Endothelial cell of umbilical vein (primary cell): ENCODE data around the gene OR1J1. TPM values are rescaled to one million over a fixed set of nuclear protein-coding genes. Genes with fewer than 3 reads are reported as not detected.

Experiments
- BruUV-seq: library from RNA; stranded (reverse); fragments of 400-500 nt; replicated peaks from 2 replicates; lab custom pipeline; 2021; lab: Mats Ljungman, UMichigan
- CTCF ChIA-PET: fragments of 300-600, 350-600 bp; sonication (Branson Sonifier 250); formaldehyde crosslinking; loops from one replicate; lab custom pipeline; 2021; ENCODE audit warnings: antibody characterized with exemption, inconsistent platforms; lab: Charles Lee
- POLR2A ChIA-PET: fragments of 300-600, 350-600 bp; sonication (Branson Sonifier 250); formaldehyde crosslinking; loops from one replicate; lab custom pipeline; 2021; ENCODE audit warnings: antibody characterized with exemption, inconsistent platforms; lab: Charles Lee
- DNase-seq: peaks from one replicate; pipeline ENCODE4 v3.0.0-alpha.2; 2011; ENCODE audit warnings: low read depth, low spot score
- FAIRE-seq: peaks from 2 replicates; lab custom pipeline; 2011; peaks lifted over from hg19 to GRCh38; lab: Jason Lieb, UNC
- H2AFZ ChIP-seq: 2 replicates; pipeline ENCODE4 v1.6.0; 2012; ENCODE audit warnings: low read depth, low read length, control low read depth, inconsistent platforms
- H3K27ac ChIP-seq: 2 replicates; pipeline ENCODE4 v1.5.1; 2011; ENCODE audit warnings: low read depth, mild to moderate bottlenecking, control low read depth, low read length, moderate library complexity; ENCODE audit not compliant: insufficient read depth
- H3K27me3 ChIP-seq, 2 experiments: 2 replicates each; pipeline versions ENCODE4 v1.6.0 to v1.6.1; 2011; ENCODE audit warnings: low read length in 2 of 2, mixed read lengths in 1 of 2; ENCODE audit not compliant: control insufficient read depth in 2 of 2, insufficient read depth in 2 of 2
- H3K36me3 ChIP-seq, 2 experiments: 2 replicates in 1 of 2; 3 replicates in 1 of 2; pipeline ENCODE4 v1.5.1; 2011; ENCODE audit warnings: low read length in 2 of 2, mild to moderate bottlenecking in 1 of 2, moderate library complexity in 1 of 2; ENCODE audit not compliant: control insufficient read depth in 2 of 2, insufficient read depth in 2 of 2; ENCODE audit errors: extremely low read depth in 1 of 2
- H3K4me1 ChIP-seq: 3 replicates; pipeline ENCODE4 v1.5.1; 2011; ENCODE audit warnings: mild to moderate bottlenecking, low read length; ENCODE audit not compliant: control insufficient read depth, insufficient read depth; ENCODE audit errors: extremely low read depth
- H3K4me2 ChIP-seq: 2 replicates; pipeline ENCODE4 v1.6.1; 2011; ENCODE audit warnings: low read length, control low read depth, mixed read lengths; ENCODE audit not compliant: insufficient read depth
- H3K4me3 ChIP-seq, 3 experiments: fragments of 200-600 bp in 1 of 3; sonication (generic), shearing (Covaris generic) in 1 of 3; replicated peaks in 1 of 3; 2 replicates each; pipeline ENCODE4 v1.5.1; 2011 to 2016; ENCODE audit warnings: control low read depth in 3 of 3, low read length in 3 of 3, mild to moderate bottlenecking in 2 of 3, inconsistent platforms in 1 of 3, low read depth in 1 of 3, moderate library complexity in 1 of 3; ENCODE audit not compliant: insufficient read depth in 1 of 3
- H3K79me2 ChIP-seq: 2 replicates; pipeline ENCODE4 v1.6.0; 2012; ENCODE audit warnings: low read length, inconsistent platforms; ENCODE audit not compliant: control insufficient read depth, insufficient read depth
- H3K9ac ChIP-seq: replicated peaks from 2 replicates; pipeline ENCODE3; 2011; ENCODE audit warnings: low read length, control low read depth; ENCODE audit not compliant: insufficient read depth; ENCODE audit errors: extremely low read depth
- H3K9me1 ChIP-seq: replicated peaks from 3 replicates; pipeline ENCODE4 v1.6.0; 2011; ENCODE audit warnings: mild to moderate bottlenecking, low read length; ENCODE audit not compliant: control insufficient read depth, insufficient read depth; ENCODE audit errors: extremely low read depth
- H3K9me3 ChIP-seq: replicated peaks from 2 replicates; pipeline ENCODE4 v1.5.1; 2012; ENCODE audit warnings: low read length, inconsistent platforms; ENCODE audit not compliant: control insufficient read depth, insufficient read depth
- H4K20me1 ChIP-seq: replicated peaks from 2 replicates; pipeline ENCODE3; 2011; ENCODE audit warnings: mild to moderate bottlenecking, low read length; ENCODE audit not compliant: control insufficient read depth, insufficient read depth; ENCODE audit errors: extremely low read depth
- EZH2 ChIP-seq: IDR thresholded peaks from 2 replicates; pipeline ENCODE4 v1.6.1; 2012; ENCODE audit warnings: borderline replicate concordance, low read depth, mild to moderate bottlenecking, moderate library complexity, low read length, inconsistent platforms; ENCODE audit not compliant: severe bottlenecking
- FOS ChIP-seq: IDR thresholded peaks from 2 replicates; pipeline ENCODE4 v1.6.1; 2011; ENCODE audit warnings: mild to moderate bottlenecking, low read length, moderate library complexity, borderline replicate concordance; ENCODE audit not compliant: insufficient read depth
- GATA2 ChIP-seq: IDR thresholded peaks from 2 replicates; pipeline ENCODE4 v1.7.0; 2011; ENCODE audit warnings: low read depth, mild to moderate bottlenecking, moderate library complexity, mixed read lengths, low read length; ENCODE audit not compliant: insufficient read length, insufficient read depth
- JUN ChIP-seq: IDR thresholded peaks from 2 replicates; pipeline ENCODE4 v1.6.1; 2011; ENCODE audit warnings: borderline replicate concordance, low read depth; ENCODE audit not compliant: insufficient read length, insufficient read depth
- MAX ChIP-seq: IDR thresholded peaks from 2 replicates; pipeline ENCODE4 v1.6.1; 2011; ENCODE audit not compliant: insufficient read depth, insufficient read length
- MYC ChIP-seq: IDR thresholded peaks from one replicate; pipeline ENCODE4 v1.6.1; 2011; ENCODE audit warnings: mild to moderate bottlenecking, low read depth, low read length
- POLR2A ChIP-seq: IDR thresholded peaks from 2 replicates; pipeline ENCODE4 v1.6.1; 2012; ENCODE audit warnings: low read depth, mild to moderate bottlenecking, control low read depth, low read length
- POLR2AphosphoS5 ChIP-seq: IDR thresholded peaks from 2 replicates; pipeline ENCODE4 v1.6.1; 2012; ENCODE audit warnings: low read depth, mild to moderate bottlenecking, control low read depth, low read length, moderate library complexity; ENCODE audit not compliant: insufficient read depth
- dilution Hi-C: fragments of 300-500 bp; cut with MboI; formaldehyde crosslinking; loops from one replicate; pipeline ENCODE4 v1.15.0; 2019; ENCODE audit warnings: low sequenced_read_pairs; ENCODE audit not compliant: extremely low pct_ligation_motif_present
- intact Hi-C: fragments of 100-400 bp; cut with micrococcal nuclease; formaldehyde crosslinking; loops from one replicate; pipeline ENCODE4 v1.10.0; 2022
- polyA plus RNA-seq, 4 experiments: library from polyadenylated mRNA; depleted of rRNA in 3 of 4; stranded (reverse) in 3 of 4; unstranded in 1 of 4; fragments of >200 nt; gene quantifications; 2 replicates each; pipeline versions ENCODE4 v1.2.1 to v1.2.3, GENCODE V29; 2011 to 2012; ENCODE audit warnings: missing spikeins in 1 of 4
- total RNA-seq: library from RNA; stranded (reverse); gene quantifications from 2 replicates; pipeline ENCODE4 v1.2.3, GENCODE V29; 2021
- TF ChIP-seq, protein P1 (sequence below), 2 donors: IDR thresholded peaks; 1 replicate in 1 of 2; 2 replicates in 1 of 2; pipeline ENCODE4 v1.5.1; 2011; ENCODE audit warnings: low read length in 2 of 2, mild to moderate bottlenecking in 2 of 2, moderate library complexity in 2 of 2, control low read depth in 1 of 2, inconsistent platforms in 1 of 2, low read depth in 1 of 2; ENCODE audit not compliant: insufficient read depth in 1 of 2; ENCODE audit errors: extremely low read depth in 1 of 2

OR1J1 gene
- total and polyA plus RNA-seq, 2 donors (not counting 3 experiments of a cell fraction or from before 2014, with no cell fraction given) = not detected

DNA sequence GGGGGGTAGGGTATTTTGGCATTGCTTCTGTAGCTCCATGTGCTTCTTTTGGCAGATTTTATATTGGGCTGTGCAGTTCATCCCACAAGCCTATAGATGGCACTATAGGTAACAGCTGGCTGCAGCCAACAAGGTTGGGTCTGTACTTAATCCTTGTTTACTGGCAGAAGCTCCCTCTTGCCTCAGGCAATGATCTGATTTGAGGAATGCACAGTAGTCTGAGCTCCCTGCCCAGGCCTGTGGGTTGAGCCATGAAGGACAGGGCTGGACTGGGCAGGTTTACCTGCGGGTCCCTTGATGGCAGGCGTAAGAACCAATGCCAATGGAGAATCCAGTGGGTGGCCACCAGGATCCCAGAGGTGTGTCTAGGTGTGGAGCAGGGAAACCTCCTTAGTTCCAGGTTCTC, 21.2 kb upstream of the OR1J1 start:
- Histone ChIP-seq H3K79me2 (no peaks in the 10 kb centered on the region), H3K9me3 (no peaks in the 10 kb centered on the region), H3K36me3 (no peaks in the 10 kb centered on the region), H2AFZ (no peak overlapping the region), H3K9ac (no peak overlapping the region), H3K9me1 (no peaks in the 10 kb centered on the region), H3K4me2 (no peak overlapping the region), H3K4me3 (no peak overlapping the region), H3K27ac (no peak overlapping the region), H3K27me3 (peaks cover 4 to 31% of the 10 kb centered on the region in 2 experiments), H3K4me1 (no peaks in the 10 kb centered on the region), H4K20me1 (no peaks in the 10 kb centered on the region)
- TF ChIP-seq JUN = no peak
- TF ChIP-seq FOS = no peak
- TF ChIP-seq, protein P1, sequence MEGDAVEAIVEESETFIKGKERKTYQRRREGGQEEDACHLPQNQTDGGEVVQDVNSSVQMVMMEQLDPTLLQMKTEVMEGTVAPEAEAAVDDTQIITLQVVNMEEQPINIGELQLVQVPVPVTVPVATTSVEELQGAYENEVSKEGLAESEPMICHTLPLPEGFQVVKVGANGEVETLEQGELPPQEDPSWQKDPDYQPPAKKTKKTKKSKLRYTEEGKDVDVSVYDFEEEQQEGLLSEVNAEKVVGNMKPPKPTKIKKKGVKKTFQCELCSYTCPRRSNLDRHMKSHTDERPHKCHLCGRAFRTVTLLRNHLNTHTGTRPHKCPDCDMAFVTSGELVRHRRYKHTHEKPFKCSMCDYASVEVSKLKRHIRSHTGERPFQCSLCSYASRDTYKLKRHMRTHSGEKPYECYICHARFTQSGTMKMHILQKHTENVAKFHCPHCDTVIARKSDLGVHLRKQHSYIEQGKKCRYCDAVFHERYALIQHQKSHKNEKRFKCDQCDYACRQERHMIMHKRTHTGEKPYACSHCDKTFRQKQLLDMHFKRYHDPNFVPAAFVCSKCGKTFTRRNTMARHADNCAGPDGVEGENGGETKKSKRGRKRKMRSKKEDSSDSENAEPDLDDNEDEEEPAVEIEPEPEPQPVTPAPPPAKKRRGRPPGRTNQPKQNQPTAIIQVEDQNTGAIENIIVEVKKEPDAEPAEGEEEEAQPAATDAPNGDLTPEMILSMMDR (IDR thresholded peaks at IDR 0.05; ENCODE audit: extremely low read depth in 1 of 2, insufficient read depth in 1 of 2, low read depth in 1 of 2, low read length in 2 of 2) = peak; percentile 80 to 85
- TF ChIP-seq MAX = no peak
- ChIA-PET POLR2A (no interaction called here), CTCF (interaction anchor here (0.6 to 4.0 kb wide), 63 partner anchors 9 to 851 kb away, joined by 3 to 52 read pairs (median 4); partner anchors contain the start of genes OR1J1, OR1J2, OR1L6 and OR1N2)
- FAIRE-seq (peak; percentile 90), DNase-seq (peak; percentile 56)
- intact Hi-C loops (loop anchor here (1.0 kb wide), 1 partner anchor 311 kb away; no protein-coding TSS in a partner anchor), dilution Hi-C loops (no loop called here)
- no TSS peak for BruUV-seq

DNA sequence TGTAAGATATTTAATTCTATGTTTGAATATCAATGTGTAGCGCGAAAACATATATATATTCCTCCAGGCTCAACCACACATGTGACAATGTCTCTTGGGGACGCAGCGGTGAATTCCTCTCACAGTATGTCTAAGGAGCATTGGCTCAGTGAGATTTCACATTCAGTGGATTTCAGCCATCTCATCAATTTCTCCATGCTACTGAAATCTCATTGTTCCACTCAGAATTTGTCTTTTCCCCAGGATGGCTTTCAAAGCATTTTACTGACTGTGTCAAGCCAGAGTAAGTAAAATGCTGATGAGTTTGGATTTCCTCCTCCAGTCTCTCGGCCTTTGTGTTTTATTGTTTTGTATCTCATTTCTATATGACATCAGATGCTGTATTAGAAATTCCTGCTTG, 1.3 kb upstream of the OR1J1 start:
- H3K27ac ChIP-seq = no peak overlapping the region
- BruUV-seq = no TSS peak

More for the DNA sequence above, 1.3 kb upstream of the OR1J1 start:
- Histone ChIP-seq H4K20me1 (no peaks in the 10 kb centered on the region), H3K9ac (no peak overlapping the region), H3K4me2 (no peak overlapping the region), H3K9me3 (no peaks in the 10 kb centered on the region), H3K9me1 (no peaks in the 10 kb centered on the region), H3K79me2 (no peaks in the 10 kb centered on the region), H3K27me3 (peaks cover 6 to 8% of the 10 kb centered on the region in 2 experiments), H2AFZ (no peak overlapping the region), H3K36me3 (no peaks in the 10 kb centered on the region), H3K4me3 (no peak overlapping the region), H3K4me1 (no peaks in the 10 kb centered on the region)
- TF ChIP-seq MAX = no peak
- TF ChIP-seq POLR2AphosphoS5 = no peak
- TF ChIP-seq MYC = no peak
- TF ChIP-seq POLR2A = no peak
- TF ChIP-seq, protein P1 (IDR thresholded peaks at IDR 0.05; ENCODE audit: extremely low read depth in 1 of 2, insufficient read depth in 1 of 2, low read depth in 1 of 2, low read length in 2 of 2) = no peak
- TF ChIP-seq EZH2 = no peak
- TF ChIP-seq FOS = no peak
- no peak for TF ChIP-seq GATA2
- TF ChIP-seq JUN = no peak
- dilution Hi-C loops (no loop called here), intact Hi-C loops (no loop called here)
- CTCF ChIA-PET = interaction anchor here (1.4 to 3.8 kb wide), 2 partner anchors 11 to 19 kb away, joined by 3 to 26 read pairs; no protein-coding TSS in a partner anchor
- no peak for FAIRE-seq
- no peak for DNase-seq
- POLR2A ChIA-PET = no interaction called here
